Sigmoid colon (tissue), 4 donors: ENCODE data around the gene ZYG11B.
"Not testable (repeated sequence)": the region's sequence is repeated elsewhere in the genome, so short reads cannot be mapped to it uniquely, and the experiment has no call there.

Source experiments
- CTCF ChIP-seq, 4 experiments: fragments of 450-650 bp in 3 of 4; fragments of 200-600 bp in 1 of 4; IDR thresholded peaks; one replicate each; pipeline ENCODE4 v1.5.1; 2016 to 2019; ENCODE audit warnings: antibody characterized with exemption in 4 of 4, mild to moderate bottlenecking in 3 of 4, moderate library complexity in 2 of 4
- POLR2A ChIP-seq, 2 donors: fragments of 450-650 bp; IDR thresholded peaks; one replicate each; pipeline ENCODE4 v1.6.1; 2016; ENCODE audit warnings: antibody characterized with exemption in 2 of 2, mild to moderate bottlenecking in 2 of 2, moderate library complexity in 2 of 2
- POLR2AphosphoS5 ChIP-seq, 4 donors: sonication (generic); formaldehyde crosslinking; IDR thresholded peaks; one replicate each; pipeline ENCODE4 v1.6.1; 2017; ENCODE audit warnings: antibody characterized with exemption in 4 of 4

- TF ChIP-seq CTCF, POLR2A, POLR2AphosphoS5 (IDR thresholded peaks at IDR 0.05): not testable (repeated sequence)
Observed at GRCh38 chr1:52820830-52821229, 94.6 kb downstream of the ZYG11B start.
